Kidney (tissue), 14 donors: ENCODE measurements around the gene OR5P2. TPM values are rescaled to one million over a fixed set of nuclear protein-coding genes. Genes with fewer than 3 reads are reported as not detected.

ENCODE experiments used
- DNase-seq, 5 donors: peaks; one replicate each; pipeline ENCODE4 v3.0.0-alpha.2; 2013 to 2020
- FAIRE-seq: peaks from 2 replicates; lab custom pipeline; 2012; peaks lifted over from hg19 to GRCh38; lab: Jason Lieb, UNC
- H3K27ac ChIP-seq, 2 donors: one replicate each; pipeline ENCODE4 v1.7.0; 2013; ENCODE audit warnings: low read depth in 2 of 2, low read length in 2 of 2, inconsistent platforms in 1 of 2
- H3K27me3 ChIP-seq: one replicate; pipeline ENCODE4 v1.7.1; 2013; ENCODE audit warnings: low read length, inconsistent platforms; ENCODE audit not compliant: control insufficient read depth, insufficient read depth
- H3K36me3 ChIP-seq, 3 donors: one replicate each; pipeline versions ENCODE4 v1.7.0 to v1.7.1; 2013; ENCODE audit warnings: low read length in 3 of 3, control low read depth in 1 of 3, inconsistent platforms in 1 of 3; ENCODE audit not compliant: insufficient read depth in 3 of 3, control insufficient read depth in 2 of 3
- H3K4me1 ChIP-seq, 3 donors: one replicate each; pipeline versions ENCODE4 v1.7.0 to v1.7.1; 2013; ENCODE audit warnings: low read length in 3 of 3, inconsistent platforms in 1 of 3, low read depth in 1 of 3; ENCODE audit not compliant: control insufficient read depth in 2 of 3, insufficient read depth in 2 of 3
- H3K4me3 ChIP-seq, 3 donors: one replicate each; pipeline versions ENCODE4 v1.7.0 to v1.8.1; 2013; ENCODE audit warnings: low read length in 3 of 3, control low read depth in 1 of 3, inconsistent platforms in 1 of 3
- H3K9ac ChIP-seq, 3 donors: one replicate each; pipeline versions ENCODE4 v1.7.0 to v1.7.1; 2013; ENCODE audit warnings: low read length in 3 of 3, control low read depth in 1 of 3, inconsistent platforms in 1 of 3
- H3K9me3 ChIP-seq, 3 donors: one replicate each; pipeline versions ENCODE4 v1.7.0 to v1.7.1; 2013; ENCODE audit warnings: low read length in 3 of 3, control low read depth in 1 of 3, inconsistent platforms in 1 of 3; ENCODE audit not compliant: control insufficient read depth in 2 of 3, insufficient read depth in 1 of 3
- intact Hi-C: fragments of 100-400 bp; cut with DNase I; formaldehyde crosslinking; loops from one replicate; pipeline ENCODE4 v1.11.1; 2022
- polyA plus RNA-seq: library from polyadenylated mRNA; stranded (reverse); fragments of 350-450 nt; fragmentation: Illumina TruSeq; extraction: RNeasy Lipid Tissue Mini Kit (QIAGEN cat#74804); gene quantifications from one replicate; pipeline ENCODE4 v1.2.3, GENCODE V29; 2014; ENCODE audit warnings: low read depth, low replicate concordance; ENCODE audit not compliant: insufficient read depth
- total RNA-seq: library from RNA; stranded (reverse); fragmentation: NEBNext Ultra II Directional; extraction: Animal tissue kit (Norgen Biotek cat#: 25700); gene quantifications from one replicate; pipeline ENCODE4 v1.2.1, GENCODE V29; 2021
- TF ChIP-seq, protein P1 (sequence below): IDR thresholded peaks from 3 replicates; pipeline ENCODE4 v1.5.1; 2012; ENCODE audit warnings: mild to moderate bottlenecking, moderate library complexity, borderline replicate concordance; ENCODE audit not compliant: insufficient read depth; ENCODE audit errors: extremely low read depth
- donor health status: control.
- donor health status: control.
- donor health status: control.
- donor health status: control.
- donor health status: control.
- donor health status: DM: yes; HTN: yes; CAD: no.
- donor health status: Normal renal cell carcinoma (clear cell type).

Gene OR5P2
- total and polyA plus RNA-seq, 2 donors from 2014 or later, result 0.25 TPM; not detected in 1

DNA sequence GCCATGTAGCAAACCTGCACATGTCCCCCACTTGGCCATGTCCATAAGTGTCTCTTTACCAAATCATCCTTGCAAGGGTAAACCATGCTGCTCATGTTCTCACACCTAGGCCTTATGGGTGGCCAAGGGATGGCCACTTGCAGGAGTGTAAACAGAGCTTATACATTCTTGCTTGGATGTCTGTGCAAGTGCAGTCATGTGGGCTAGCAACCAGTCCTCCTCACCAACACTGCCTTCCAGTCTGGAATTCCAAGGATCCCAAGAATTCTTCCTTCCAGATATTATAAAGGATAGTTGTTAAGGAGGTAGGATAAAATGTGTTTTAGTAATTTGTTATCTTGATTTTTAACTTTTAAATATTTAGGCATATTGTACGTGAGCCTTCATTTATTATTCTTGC is 47.8 kb upstream of the OR5P2 start:
- Histone ChIP-seq H3K4me3 (no peak overlapping the region), H3K27me3 (no peaks in the 10 kb centered on the region), H3K4me1 (no peaks in the 10 kb centered on the region), H3K27ac (no peak overlapping the region), H3K36me3 (no peaks in the 10 kb centered on the region), H3K9me3 (no peaks in the 10 kb centered on the region), H3K9ac (no peak overlapping the region)
- FAIRE-seq (no peak), DNase-seq (no peak)
- intact Hi-C loops, result no loop called here
- TF ChIP-seq, protein P1, sequence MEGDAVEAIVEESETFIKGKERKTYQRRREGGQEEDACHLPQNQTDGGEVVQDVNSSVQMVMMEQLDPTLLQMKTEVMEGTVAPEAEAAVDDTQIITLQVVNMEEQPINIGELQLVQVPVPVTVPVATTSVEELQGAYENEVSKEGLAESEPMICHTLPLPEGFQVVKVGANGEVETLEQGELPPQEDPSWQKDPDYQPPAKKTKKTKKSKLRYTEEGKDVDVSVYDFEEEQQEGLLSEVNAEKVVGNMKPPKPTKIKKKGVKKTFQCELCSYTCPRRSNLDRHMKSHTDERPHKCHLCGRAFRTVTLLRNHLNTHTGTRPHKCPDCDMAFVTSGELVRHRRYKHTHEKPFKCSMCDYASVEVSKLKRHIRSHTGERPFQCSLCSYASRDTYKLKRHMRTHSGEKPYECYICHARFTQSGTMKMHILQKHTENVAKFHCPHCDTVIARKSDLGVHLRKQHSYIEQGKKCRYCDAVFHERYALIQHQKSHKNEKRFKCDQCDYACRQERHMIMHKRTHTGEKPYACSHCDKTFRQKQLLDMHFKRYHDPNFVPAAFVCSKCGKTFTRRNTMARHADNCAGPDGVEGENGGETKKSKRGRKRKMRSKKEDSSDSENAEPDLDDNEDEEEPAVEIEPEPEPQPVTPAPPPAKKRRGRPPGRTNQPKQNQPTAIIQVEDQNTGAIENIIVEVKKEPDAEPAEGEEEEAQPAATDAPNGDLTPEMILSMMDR, result no peak

DNA sequence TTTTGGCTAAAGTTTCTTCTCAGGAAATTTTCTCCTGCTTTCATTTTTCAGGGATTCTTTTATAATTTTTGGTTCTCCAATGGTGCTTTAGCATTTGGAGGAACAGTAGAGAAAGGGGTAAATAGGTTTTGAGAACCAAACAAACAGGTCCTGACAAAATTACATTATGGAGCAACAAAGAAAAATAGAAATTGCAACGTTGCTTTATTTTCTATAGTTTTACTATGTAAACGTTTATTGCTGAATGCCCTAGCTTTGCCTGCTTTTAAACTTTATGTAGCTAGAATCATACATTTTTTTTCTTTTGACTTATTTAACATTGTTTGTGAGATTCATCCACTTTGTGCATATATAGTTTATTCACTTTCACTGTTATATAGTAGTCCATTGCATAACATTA is 43.8 kb upstream of the OR5P2 start:
- Histone ChIP-seq H3K27me3 (no peaks in the 10 kb centered on the region), H3K4me3 (no peak overlapping the region), H3K4me1 (no peaks in the 10 kb centered on the region), H3K36me3 (no peaks in the 10 kb centered on the region), H3K9me3 (no peaks in the 10 kb centered on the region), H3K27ac (no peak overlapping the region), H3K9ac (no peak overlapping the region)
- TF ChIP-seq, protein P1, result no peak
- intact Hi-C loops, result no loop called here
- DNase-seq (no peak), FAIRE-seq (no peak)

DNA sequence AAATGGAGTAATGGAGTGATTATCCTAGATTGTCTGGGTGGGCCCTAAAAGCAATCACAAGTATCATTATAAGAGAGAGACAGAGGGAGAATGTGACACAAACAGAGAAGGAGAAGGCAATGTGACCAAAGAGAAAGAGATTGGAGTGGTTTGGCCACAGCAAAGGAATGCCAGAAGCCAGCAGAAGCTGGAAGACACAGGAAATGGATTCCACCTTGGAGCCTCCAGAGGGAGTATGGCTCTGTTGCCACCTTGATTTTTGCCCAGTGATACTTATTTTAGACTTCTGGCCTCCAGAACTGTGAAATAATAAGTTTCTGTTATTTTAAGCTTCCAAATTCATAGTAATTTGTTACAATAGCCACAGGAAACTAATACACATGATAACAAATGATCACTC is 36.8 kb upstream of the OR5P2 start:
- DNase-seq (no peak), FAIRE-seq (no peak)
- Histone ChIP-seq H3K27me3 (no peaks in the 10 kb centered on the region), H3K9ac (no peak overlapping the region), H3K36me3 (no peaks in the 10 kb centered on the region), H3K27ac (no peak overlapping the region), H3K9me3 (no peaks in the 10 kb centered on the region), H3K4me3 (no peak overlapping the region), H3K4me1 (no peaks in the 10 kb centered on the region)
- TF ChIP-seq, protein P1, result no peak
- intact Hi-C loops, result no loop called here

DNA sequence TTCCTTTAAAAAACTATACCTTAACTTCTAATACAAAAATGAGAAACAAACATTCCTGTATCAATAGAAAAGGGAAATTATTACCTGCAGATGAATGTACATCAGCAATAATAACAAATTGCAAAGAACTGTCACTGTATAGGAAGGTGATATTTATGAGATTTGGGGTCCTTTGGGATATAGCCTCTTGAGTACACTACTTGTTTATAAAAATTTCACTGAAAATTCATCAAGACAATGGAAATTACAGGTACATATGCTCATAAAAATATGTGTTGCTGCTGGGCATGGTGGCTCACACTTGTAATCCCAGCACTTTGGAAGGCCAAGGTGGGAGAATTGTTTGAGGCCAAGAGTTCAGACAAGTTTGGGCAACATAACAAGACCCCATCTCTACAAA is 34.0 kb upstream of the OR5P2 start, which contains the start of gene OR5P3:
TSS of gene OR5P3 (minus strand) at position 101 of the 400 bp plus-strand sequence.
- FAIRE-seq, result no peak

More for the DNA sequence above, 34.0 kb upstream of the OR5P2 start, which contains the start of gene OR5P3:
- Histone ChIP-seq H3K9ac (no peak within 1 kb of the TSS), H3K36me3 (no peaks in the 10 kb centered on the region), H3K4me3 (no peak within 1 kb of the TSS), H3K4me1 (no peaks in the 10 kb centered on the region), H3K27me3 (no peaks in the 10 kb centered on the region), H3K9me3 (no peaks in the 10 kb centered on the region), H3K27ac (no peak within 1 kb of the TSS)
- TF ChIP-seq, protein P1, result no peak
- no peak for DNase-seq
- intact Hi-C loops, result no loop called here
